GM12865 (cell line): ENCODE measurements around the gene ASCL1.

Experiments used
- DNase-seq: peaks from one replicate; pipeline ENCODE4 v3.0.0; 2010; ENCODE audit warnings: low read depth
- H3K4me3 ChIP-seq: 2 replicates; pipeline ENCODE4 v1.5.1; 2011; ENCODE audit warnings: mild to moderate bottlenecking, low read depth, low read length, control low read depth
- TF ChIP-seq, protein P1 (sequence below): IDR thresholded peaks from 2 replicates; pipeline ENCODE4 v1.5.1; 2011; ENCODE audit warnings: low read length, control low read depth, low read depth, inconsistent platforms; ENCODE audit not compliant: insufficient read depth; ENCODE audit errors: missing control alignments

ASCL1 gene

DNA sequence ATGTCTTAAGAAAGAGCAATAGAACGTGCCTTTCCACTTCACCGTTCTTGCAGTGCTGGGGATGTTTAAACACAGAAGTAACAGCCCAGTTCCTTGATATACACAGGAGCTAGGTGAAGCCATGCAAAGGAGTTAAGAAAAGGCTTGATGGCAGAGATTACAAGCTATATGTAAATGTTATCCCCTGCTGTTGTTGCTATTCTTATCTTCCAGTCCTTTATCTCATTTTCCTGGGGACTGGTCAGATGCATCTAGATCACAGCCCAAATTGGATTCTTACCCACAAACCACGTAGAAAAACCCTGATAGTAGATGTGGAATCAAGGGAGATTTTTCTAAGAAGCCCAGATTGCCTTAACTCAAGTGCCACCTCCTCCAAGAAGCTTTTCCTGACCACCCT is 5.5 kb downstream of the ASCL1 start:
- H3K4me3 ChIP-seq, result no peak overlapping the region
- TF ChIP-seq, protein P1, sequence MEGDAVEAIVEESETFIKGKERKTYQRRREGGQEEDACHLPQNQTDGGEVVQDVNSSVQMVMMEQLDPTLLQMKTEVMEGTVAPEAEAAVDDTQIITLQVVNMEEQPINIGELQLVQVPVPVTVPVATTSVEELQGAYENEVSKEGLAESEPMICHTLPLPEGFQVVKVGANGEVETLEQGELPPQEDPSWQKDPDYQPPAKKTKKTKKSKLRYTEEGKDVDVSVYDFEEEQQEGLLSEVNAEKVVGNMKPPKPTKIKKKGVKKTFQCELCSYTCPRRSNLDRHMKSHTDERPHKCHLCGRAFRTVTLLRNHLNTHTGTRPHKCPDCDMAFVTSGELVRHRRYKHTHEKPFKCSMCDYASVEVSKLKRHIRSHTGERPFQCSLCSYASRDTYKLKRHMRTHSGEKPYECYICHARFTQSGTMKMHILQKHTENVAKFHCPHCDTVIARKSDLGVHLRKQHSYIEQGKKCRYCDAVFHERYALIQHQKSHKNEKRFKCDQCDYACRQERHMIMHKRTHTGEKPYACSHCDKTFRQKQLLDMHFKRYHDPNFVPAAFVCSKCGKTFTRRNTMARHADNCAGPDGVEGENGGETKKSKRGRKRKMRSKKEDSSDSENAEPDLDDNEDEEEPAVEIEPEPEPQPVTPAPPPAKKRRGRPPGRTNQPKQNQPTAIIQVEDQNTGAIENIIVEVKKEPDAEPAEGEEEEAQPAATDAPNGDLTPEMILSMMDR, result no peak
- no peak for DNase-seq

DNA sequence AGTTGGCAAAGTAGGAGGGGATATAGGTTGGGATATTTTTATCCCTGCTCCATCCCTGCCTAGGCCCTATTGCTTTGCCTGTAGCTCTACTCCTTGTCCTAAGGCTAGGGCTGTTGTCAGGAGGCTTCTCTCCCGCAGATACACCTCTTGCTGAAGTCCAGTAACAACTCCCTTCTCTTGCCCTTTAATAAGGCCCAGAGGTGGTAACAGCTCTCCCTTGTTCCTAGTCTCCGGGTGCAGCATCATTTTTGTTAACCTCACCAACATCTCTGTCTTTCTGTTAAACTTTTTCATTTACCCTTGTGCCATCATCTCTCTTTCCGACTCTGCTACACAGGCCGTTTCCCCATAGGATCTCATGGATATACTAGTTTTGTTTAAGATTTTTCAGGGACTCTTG is 6.3 kb downstream of the ASCL1 start:
- TF ChIP-seq, protein P1, result no peak
- no peak for DNase-seq
- H3K4me3 ChIP-seq, result no peak overlapping the region

DNA sequence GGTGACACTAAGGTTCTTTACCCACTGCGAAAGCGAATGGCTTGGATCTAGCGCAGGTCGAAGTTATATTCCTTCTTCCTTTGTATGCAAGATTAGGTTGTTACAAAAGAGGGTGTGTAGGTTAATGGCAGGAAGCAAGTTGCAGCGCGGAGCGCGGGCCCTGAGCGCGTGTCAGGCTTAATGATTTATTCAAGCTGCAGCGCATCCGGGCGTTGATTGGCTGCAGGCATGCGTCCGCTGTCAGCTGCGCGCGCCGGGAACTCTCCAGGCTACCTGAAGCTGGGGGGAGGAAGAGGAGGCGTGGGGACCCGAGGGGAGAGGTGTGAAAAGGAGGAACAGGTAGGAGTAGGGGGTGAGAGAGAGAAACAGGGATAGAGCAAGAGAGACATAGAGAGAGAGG is 7.4 kb downstream of the ASCL1 start:
- H3K4me3 ChIP-seq, result peak overlapping the region; percentile 26
- peak; percentile 33 for DNase-seq
- TF ChIP-seq, protein P1, result no peak

DNA sequence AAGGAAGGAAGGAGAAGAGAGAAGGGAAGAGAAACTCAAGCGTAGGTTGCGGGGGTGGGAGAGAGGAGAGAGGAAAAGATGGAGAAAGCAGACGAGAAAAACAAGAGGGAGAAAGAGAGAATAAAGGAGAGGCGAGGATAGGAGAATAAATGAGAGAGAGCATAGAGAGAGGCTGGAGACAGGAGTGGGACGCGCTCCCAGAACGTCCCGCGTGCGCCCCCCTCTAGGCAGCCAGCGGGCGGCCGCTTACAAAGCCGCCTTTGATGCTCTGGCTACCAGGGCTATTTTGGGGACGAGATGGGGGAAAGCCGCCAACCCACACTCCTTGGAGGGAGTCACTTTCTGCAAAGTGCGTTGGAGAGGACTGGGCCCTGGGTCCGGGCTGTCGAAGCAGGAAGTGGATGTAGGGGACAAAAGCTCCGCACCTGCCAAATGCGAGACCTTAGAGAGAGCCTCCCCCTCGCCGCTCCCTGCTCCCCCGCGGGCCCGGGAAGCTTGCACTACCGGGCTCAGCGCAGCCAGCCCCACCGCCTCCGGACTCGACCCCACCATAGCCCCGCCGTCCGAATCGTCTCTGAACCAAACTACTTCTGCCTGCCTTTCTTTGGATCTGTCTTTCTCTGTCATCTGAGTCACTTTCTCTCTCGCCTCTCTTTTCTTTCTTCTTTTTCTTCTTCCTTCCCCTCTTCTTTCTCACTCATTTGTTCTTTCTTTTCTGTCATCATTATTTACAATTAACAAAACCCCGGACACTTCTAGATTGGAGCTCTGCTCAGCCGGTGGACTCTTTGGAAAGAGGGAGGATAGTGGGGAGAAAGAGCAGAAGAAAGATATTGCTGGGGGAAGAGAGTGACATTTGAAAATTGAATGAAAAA is 8.0 kb downstream of the ASCL1 start:
- no peak for DNase-seq
- H3K4me3 ChIP-seq, result peak overlapping the region; percentile 26
- TF ChIP-seq, protein P1, result no peak

DNA sequence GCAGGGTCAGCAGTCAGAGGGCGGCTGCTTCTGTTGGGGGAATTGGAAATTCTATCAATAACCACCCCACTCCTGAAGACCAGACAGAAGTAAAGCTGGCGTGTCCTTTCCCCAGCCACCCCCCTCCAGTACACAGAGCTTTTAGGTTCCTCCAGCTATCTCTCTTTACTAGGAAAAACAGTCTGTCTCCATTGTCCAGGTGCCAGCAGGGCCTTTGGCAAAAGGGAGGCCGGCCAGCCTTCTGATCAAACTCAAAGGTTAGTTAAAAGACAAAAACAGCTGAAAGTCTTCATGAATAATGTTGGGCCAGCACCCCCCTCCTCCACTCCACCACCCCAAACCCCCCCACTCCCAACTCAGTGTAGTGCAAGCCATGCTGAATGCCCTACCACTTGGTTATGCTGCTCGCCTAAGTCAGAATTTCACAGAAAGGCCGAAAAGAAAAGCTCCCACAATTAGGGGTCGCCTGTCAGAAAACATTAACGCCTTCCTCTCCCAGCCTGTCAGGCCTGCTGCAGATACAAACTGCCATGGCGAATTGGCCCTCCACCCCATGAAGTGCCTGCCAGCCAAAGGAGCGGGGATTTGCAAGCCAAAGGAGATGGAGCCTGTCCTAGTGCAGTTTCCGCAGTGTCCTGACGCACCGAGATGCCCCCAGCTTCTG is 8.9 kb downstream of the ASCL1 start:
- TF ChIP-seq, protein P1, result no peak
- no peak overlapping the region for H3K4me3 ChIP-seq
- DNase-seq, result no peak

DNA sequence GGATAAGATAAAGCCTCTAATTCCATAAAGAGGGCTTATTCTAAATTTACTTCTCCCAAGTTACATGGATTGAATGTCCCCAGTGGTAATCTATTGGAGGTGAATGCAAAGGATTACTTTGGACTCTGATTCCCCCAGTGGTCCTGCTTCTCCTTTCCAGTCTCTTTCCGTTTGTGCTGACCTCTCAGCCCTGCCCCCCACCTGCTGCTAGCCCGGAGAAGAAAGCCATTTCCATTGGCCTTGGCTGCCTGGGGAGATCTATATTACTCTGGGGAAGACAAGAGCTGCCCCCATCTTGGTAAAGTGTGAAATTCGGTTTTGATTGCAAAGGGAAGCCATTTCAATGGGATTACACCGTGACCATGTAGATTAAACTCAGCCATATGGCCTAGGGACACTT is 13.3 kb downstream of the ASCL1 start:
- no peak overlapping the region for H3K4me3 ChIP-seq
- no peak for DNase-seq
- TF ChIP-seq, protein P1, result no peak
